Activated T-helper 1 cell treated with Interleukin-2 at 50 U/mL for 16 hours (primary cell): Measurements from ENCODE around the gene EPHA10.
"Not testable (repeated sequence)": the region's sequence is repeated elsewhere in the genome, so short reads cannot be mapped to it uniquely, and the experiment has no call there.

Experiments
- DNase-seq: peaks from one replicate; pipeline ENCODE4 v3.0.0-alpha.2; 2020; ENCODE audit warnings: low read depth

Gene EPHA10

DNA sequence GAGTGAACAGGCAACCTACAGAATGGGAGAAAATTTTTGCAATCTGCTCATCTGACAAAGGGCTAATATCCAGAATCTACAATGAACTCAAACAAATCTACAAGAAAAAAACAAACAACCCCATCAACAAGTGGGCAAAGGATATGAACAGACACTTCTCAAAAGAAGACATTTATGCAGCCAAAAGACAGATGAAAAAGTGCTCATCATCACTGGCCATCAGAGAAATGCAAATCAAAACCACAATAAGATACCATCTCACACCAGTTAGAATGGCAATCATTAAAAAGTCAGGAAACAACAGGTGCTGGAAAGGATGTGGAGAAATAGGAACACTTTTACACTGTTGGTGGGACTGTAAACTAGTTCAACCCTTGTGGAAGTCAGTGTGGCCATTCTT lies 6.5 kb upstream of the EPHA10 start:
- DNase-seq: not testable (repeated sequence)

DNA sequence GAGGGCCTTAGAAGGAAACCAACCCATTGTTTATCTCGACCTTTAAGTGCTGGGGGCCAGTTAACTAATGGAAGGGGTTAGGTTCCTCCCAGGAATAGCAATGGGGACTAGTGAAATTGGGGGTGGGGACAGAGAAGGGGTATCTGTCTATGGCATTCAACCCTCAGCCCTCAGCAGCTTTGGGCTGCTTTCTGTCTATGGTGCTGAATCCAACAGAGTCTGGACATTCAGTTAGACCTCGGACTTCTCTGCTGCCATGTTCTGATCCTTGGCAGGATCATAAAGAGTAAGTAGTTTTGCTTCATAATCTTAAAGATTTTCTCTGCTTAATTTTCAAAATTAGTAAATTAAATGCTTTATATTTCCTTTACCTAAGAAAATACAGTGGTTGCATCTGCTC lies 2.6 kb upstream of the EPHA10 start:
- DNase-seq: no peak

DNA sequence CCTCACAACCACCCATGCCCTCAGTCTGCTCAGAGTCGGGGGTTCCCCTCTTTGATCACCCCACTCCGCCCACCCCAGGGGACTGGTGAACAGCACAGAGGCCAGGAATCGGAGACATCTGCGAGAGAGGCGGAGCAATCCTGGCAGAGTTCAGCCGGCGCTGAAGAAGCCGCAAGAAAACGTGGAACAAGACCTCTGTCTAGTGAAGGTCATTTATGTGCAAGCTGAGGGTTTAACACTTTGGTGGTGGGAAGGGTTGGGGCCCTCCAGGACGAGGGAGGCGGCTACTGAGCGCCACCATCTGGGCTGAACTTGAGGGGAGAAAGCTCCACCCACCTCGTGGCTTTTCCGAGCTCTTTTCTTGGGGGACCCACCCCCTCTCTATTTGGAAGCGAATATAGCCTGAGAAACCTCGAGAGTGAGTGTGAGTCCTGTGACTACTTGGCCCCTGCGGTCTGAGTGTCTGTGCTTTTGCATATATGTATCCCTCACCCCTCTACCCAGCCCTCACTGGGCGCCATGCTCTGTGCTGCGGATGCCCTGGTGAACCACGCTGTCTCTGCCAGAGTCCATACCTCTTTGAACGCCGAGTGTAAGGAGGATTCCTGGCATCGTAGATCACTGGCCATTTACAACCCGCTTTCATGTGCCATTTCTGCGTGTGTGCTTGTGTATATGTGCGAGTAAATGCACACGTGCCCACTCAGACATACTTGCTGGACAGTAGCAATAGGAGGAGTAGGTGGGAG lies 1.2 kb upstream of the EPHA10 start:
- DNase-seq: no peak

DNA sequence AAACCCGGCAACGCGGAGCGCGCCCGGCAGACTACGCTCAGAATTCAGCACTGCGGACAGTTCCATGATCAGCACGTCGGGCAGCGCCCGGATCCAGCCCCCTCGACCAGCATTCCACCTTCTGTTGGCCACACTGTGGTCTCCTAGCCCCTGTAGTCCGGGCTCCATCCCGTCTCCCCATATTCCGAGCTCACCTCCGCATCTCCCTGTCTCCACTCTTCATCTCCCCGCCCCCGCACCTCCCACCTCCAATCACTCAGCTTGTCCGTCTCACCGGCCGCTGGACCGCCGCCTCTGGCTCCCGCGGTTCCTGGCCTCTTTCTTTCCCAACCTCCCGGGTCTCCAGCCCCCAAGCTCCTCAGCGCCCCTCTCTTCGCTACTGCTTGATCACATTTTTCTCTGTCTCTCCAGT lies 500 bp downstream of the EPHA10 start:
- DNase-seq: no peak

DNA sequence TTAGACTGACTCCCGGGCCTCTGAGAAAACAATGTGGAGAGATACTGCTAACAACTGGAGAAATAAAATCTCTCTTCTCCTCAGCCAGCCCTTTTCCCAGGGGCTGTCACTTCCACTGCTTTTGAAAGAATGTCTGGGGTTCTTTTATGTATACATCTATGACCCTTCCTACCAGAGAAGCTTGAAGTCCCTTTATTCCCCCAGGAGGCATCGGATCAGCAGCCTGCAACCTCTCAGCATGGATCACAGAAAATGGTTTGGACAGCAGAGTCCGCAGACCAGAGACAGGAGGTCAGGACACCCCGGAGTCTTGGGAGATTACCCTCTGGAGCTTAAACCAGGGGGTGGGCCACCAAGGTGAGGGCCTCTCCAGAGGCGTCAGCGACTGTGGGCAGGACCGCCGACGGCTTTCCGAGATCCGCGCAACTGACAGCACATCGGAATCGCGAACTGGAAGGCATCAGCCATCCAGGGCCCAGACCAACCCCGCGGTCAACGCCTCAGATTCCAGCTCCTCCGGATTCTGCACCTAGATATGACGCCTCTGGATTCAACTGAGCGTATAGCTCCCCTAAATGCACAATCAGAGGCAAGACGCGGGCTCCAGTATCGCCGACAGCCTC lies 1.0 kb downstream of the EPHA10 start:
- no peak for DNase-seq

DNA sequence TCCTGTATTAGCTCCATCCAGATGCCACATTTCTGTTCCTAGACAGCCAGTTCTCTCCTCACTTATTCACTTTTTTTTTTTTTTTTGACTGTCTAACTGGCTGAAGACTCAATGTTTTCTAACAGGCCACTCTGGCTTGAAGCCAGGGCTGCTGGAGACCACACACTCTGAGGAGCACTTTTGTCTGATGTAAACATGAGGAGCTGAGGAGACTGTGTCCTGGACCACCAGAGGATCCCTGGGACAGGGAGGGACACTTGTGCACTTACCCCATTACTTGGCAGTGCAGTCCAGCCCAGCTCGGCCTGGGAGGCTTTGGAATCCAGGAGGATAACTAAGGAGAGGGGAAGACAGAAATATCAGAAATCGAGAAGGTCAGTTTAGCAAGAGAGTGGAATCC lies 2.4 kb downstream of the EPHA10 start:
- DNase-seq: no peak

- DNase-seq: no peak
These were observed 3.4 kb downstream of the EPHA10 start for GRCh38 chr1:37761416-37762095.

DNA sequence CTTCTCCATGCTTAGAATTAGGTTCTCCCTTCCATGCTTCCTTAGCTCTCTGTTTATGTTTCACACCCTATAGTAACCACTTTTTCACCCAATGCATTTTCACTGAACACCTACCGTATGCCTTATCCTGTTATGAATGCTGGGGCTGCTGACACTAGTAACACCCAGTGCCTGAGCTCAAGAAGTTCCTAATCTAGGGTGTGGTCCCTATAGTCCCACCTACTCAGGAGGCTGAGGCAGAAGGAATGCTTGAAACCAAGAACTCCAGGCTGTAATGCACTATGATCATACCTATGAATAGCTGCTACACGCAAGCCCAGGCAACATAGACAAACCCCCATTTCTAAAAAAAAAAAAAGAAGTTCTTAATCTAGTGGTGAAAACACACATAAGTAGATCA lies 5.5 kb downstream of the EPHA10 start:
- no peak for DNase-seq

DNA sequence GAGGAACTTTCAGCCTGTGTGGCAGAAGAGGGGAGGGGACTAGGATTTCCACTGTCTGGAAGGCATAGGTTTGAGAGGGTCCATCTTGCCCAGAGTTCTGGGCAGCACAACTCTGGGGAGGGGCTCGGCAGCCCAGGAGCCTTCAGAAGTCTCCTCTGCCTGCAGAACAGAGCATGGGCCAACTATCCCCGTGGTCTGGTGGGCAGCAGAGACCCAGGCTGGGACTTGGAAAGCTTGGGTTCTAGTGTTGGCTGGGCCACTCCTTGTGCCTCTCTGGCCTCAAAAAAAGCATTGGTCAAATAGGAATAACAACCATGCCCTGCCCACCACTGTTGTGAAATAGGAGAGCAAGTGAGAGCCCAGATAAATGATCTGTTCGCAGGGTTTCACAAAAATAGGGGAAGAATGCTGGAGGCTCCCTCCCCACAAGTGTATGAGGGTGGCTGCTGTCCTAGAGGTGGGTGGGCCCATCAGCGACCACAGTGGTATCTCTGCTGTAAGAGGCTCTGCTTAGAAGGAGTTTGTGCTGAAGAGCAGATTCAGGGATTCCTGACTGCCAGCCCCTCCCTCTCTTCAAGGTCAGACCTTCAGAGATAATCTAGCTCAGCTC lies 8.9 kb downstream of the EPHA10 start:
- no peak for DNase-seq

DNA sequence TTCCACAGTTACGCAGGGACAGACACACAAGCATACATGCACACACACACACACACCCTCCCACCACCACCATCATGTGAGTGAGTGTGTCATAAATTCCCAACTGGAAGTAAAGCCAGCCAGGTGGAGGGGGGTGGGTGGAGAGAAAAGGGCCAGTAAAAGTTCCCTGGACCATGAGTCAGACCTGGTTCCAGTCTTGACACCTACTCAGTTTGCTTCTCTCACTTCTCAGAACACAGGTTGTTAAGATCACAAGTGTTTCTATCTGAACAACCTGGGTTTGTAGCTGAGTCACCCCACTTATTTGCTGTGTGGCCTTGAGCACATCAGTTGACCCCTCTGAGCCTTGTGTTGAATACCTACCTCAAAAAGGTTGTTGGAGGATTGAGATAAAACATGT lies 9.6 kb downstream of the EPHA10 start:
- no peak for DNase-seq

DNA sequence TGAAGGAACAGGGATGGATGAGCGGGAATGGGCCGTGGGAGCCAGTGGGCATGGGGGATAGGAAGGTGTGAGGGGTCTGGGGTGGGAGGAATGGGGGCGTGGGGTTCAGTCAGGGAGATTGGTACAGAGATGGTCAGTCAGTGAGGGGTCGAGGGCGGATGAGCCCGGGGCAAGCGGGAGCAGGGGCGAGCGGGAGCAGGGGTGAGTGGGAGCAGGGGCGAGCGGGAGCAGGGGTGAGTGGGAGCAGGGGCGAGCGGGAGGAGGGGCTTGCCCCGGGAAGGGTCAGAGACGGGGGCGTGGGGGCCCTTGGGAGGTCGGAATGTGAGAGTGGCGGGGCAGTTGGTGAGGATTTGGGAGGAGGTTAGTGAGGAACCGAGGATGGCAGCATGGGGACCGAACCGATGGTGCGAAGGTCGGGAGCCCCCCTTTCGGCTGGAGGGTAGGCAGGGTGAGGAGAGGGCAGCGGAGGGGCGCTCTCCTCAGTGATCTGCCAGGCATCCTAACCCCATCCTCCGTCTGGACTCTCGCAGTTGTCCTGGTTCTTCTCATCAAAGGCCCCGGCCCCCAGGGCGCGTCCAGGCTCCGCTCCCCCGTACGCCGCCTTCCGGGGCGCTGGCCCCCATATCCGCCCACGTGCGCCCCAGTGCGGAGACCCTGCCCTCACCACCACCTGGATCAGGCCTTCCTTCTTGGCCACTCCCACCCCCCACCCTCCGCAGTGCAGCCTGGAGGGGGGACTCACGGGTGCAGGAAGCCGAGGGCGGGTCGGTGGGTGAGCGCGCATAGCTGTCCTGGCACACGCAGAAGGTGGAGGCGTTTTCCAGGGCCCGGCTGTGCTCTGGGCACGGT lies 11.2 kb downstream of the EPHA10 start:
- DNase-seq: no peak

DNA sequence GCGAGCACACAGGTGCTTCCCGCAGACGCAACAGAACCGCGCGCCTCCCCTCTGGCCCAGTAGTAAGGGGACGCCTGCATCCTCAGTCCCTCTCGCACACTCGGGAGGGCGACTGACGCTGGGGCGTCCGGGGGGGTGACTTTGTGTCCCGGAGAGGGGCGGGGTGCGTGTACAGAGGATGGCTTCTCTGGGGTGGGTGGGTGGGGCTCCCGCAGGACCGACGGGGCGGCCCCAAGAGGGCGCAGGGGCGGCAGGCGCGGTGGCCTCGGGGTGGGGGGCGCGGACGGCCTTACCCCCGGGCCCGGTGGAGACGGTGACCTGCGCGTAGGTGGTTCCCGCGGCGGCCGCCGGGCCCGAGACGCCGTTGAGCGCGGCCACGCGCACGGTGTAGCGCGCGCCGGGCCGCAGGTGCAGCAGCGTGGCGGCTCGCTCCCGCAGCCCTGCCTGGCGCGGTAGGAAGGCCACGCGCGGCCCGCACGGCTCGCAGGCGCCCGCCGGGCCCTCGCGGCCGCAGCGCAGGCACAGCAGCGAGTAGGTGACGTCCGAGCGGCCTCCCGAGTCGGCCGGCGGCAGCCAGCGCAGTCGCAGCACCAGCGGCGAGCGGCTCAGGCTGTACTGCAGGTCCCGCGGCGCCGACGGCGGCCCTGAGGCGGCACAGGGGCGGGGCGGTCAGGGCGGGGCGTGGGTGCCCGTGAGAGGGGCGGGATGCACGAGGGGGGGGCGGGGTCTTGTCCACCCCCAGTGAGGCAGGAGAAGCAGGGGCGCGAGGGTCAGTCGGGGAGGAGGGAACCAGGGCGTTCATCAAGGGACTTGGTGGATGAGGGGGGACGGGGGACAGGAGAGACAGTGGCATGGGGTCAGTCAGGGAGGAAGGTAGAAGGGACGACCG lies 12.1 kb downstream of the EPHA10 start:
- no peak for DNase-seq

GRCh38 chr1:37752213-37752582 lies 12.7 kb downstream of the EPHA10 start:
- DNase-seq: no peak

GRCh38 chr1:37748565-37748964 lies 16.4 kb downstream of the EPHA10 start:
- DNase-seq: no peak

DNA sequence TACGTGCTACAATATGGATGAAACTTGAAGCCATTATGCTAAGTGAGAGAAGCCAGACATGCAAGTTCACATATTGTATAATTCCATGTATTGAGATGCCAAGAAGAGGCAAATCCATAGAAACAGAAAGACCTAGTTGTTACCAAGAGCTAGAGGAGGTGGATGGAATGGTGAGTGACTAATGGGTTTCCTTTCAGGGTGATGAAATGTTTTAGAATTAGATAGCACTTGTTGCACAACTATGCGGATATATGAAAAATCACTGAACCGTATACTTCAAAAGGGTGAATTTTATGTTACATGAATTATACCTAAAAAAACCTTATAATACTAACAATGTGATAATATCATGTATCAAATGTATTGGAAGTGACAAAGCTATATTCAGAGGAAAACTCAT lies 18.1 kb downstream of the EPHA10 start:
- no peak for DNase-seq

- no peak for DNase-seq
These were observed 23.3 kb downstream of the EPHA10 start for GRCh38 chr1:37741662-37742061.

DNA sequence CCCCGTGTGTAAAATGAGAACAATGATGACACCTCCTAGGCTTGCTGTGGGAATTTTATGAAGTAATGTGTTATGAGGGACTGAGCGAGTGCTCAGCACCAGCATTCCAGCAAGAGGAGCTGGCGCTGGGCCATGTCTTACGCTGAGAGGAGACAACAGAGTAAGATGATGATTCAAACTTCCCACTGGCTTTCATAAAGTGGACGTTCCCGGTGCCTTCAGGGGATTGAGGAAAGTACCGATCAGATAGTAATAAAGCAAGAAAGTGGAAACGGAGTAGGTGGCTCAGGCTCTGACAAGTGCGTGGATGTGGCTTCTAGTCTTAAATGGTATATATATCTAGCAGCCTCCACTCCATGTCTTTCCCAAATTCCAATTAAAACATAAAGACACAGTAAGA lies 23.8 kb downstream of the EPHA10 start:
- DNase-seq: no peak

GRCh38 chr1:37739222-37739621 lies 25.7 kb downstream of the EPHA10 start:
- no peak for DNase-seq

- DNase-seq: not testable (repeated sequence)
These were observed 26.3 kb downstream of the EPHA10 start for GRCh38 chr1:37738619-37739018.

GRCh38 chr1:37737975-37738374 lies 26.9 kb downstream of the EPHA10 start:
- DNase-seq: not testable (repeated sequence)
